ENCODE results near the gene VPS26B.

VPS26B gene

GRCh38 chr11:134231958-134232659, 7.6 kb downstream of the VPS26B start:
- H3K27ac ChIP-seq (replicated peaks): peak overlapping the region; percentile 78
- TF ChIP-seq GABPA (IDR thresholded peaks at IDR 0.05; ENCODE audit: low read depth) (no peak), CTCF (IDR thresholded peaks at IDR 0.05; ENCODE audit: insufficient read depth, low read length) (no peak), POLR2AphosphoS5 (IDR thresholded peaks at IDR 0.05; ENCODE audit: low read depth) (no peak), SPI1 (IDR thresholded peaks at IDR 0.05; ENCODE audit: borderline replicate concordance, low read depth) (no peak)
- no peaks in the 10 kb centered on the region for H3K27me3 ChIP-seq (ENCODE audit: insufficient read depth, poor library complexity, severe bottlenecking)
- DNase-seq (ENCODE audit: low read depth in 1 of 2, low spot score in 1 of 2): peak in 1 of 2 experiments; percentile 64
- no peak overlapping the region for H3K4me3 ChIP-seq (replicated peaks; ENCODE audit: insufficient read depth, low read length)

GRCh38 chr11:134233729-134234179, 9.3 kb downstream of the VPS26B start:
- Histone ChIP-seq H3K27me3 (ENCODE audit: insufficient read depth, poor library complexity, severe bottlenecking) (no peaks in the 10 kb centered on the region), H3K4me3 (replicated peaks; ENCODE audit: insufficient read depth, low read length) (no peak overlapping the region), H3K27ac (replicated peaks) (no peak overlapping the region)
- TF ChIP-seq SPI1 (IDR thresholded peaks at IDR 0.05; ENCODE audit: borderline replicate concordance, low read depth) (no peak), POLR2AphosphoS5 (IDR thresholded peaks at IDR 0.05; ENCODE audit: low read depth) (no peak), REST (IDR thresholded peaks at IDR 0.05; ENCODE audit: insufficient replicate concordance, low read depth) (no peak)
- DNase-seq (ENCODE audit: low read depth in 1 of 2, low spot score in 1 of 2): no peak

GRCh38 chr11:134235399-134235798, 10.9 kb downstream of the VPS26B start:
- H3K27me3 ChIP-seq (ENCODE audit: insufficient read depth, poor library complexity, severe bottlenecking): no peaks in the 10 kb centered on the region
- no peak overlapping the region for H3K4me3 ChIP-seq (replicated peaks; ENCODE audit: insufficient read depth, low read length)
- TF ChIP-seq CTCF (IDR thresholded peaks at IDR 0.05; ENCODE audit: insufficient read depth, low read length) (no peak), REST (IDR thresholded peaks at IDR 0.05; ENCODE audit: insufficient replicate concordance, low read depth) (no peak), GABPA (IDR thresholded peaks at IDR 0.05; ENCODE audit: low read depth) (no peak), SPI1 (IDR thresholded peaks at IDR 0.05; ENCODE audit: borderline replicate concordance, low read depth) (no peak), POLR2AphosphoS5 (IDR thresholded peaks at IDR 0.05; ENCODE audit: low read depth) (no peak)
- H3K27ac ChIP-seq (replicated peaks): no peak overlapping the region
- no peak for DNase-seq (ENCODE audit: low read depth in 1 of 2, low spot score in 1 of 2)

GRCh38 chr11:134236834-134237556, 12.5 kb downstream of the VPS26B start:
- DNase-seq (ENCODE audit: low read depth in 1 of 2, low spot score in 1 of 2): no peak
- no peak overlapping the region for H3K4me3 ChIP-seq (replicated peaks; ENCODE audit: insufficient read depth, low read length)

More at GRCh38 chr11:134236834-134237556, 12.5 kb downstream of the VPS26B start:
- H3K27me3 ChIP-seq (ENCODE audit: insufficient read depth, poor library complexity, severe bottlenecking): no peaks in the 10 kb centered on the region
- no peak overlapping the region for H3K27ac ChIP-seq (replicated peaks)
- TF ChIP-seq GABPA (IDR thresholded peaks at IDR 0.05; ENCODE audit: low read depth): no peak
- TF ChIP-seq POLR2AphosphoS5 (IDR thresholded peaks at IDR 0.05; ENCODE audit: low read depth): no peak
- TF ChIP-seq CTCF (IDR thresholded peaks at IDR 0.05; ENCODE audit: insufficient read depth, low read length): no peak
- no peak for TF ChIP-seq SPI1 (IDR thresholded peaks at IDR 0.05; ENCODE audit: borderline replicate concordance, low read depth)
- no peak for TF ChIP-seq REST (IDR thresholded peaks at IDR 0.05; ENCODE audit: insufficient replicate concordance, low read depth)
